NCI-H2227 (cell line): ENCODE data around the gene JOSD2.

Experiments
- DNase-seq: peaks from one replicate; lab custom pipeline; 2025; ENCODE audit not compliant: unreplicated experiment; lab: John Stamatoyannopoulos, UW

Gene JOSD2

GRCh38 chr19:50457300-50457699 lies 53.7 kb downstream of the JOSD2 start:
- no peak for DNase-seq
